Thyroid gland (tissue), 4 donors: ENCODE data around the gene TNRC18. TPM values are rescaled to one million over a fixed set of nuclear protein-coding genes. Genes with fewer than 3 reads are reported as not detected.

Experiments used
- DNase-seq, 2 donors: peaks; one replicate each; pipeline ENCODE4 v3.0.0-alpha.2; 2019
- H3K27ac ChIP-seq, 3 donors: fragments of 200-600 bp; sonication (generic); 1 replicate in 2 of 3; 2 replicates in 1 of 3; pipeline ENCODE4 v1.5.1; 2016 to 2019; ENCODE audit warnings: mild to moderate bottlenecking in 1 of 3, moderate library complexity in 1 of 3
- H3K27me3 ChIP-seq: fragments of 200-600 bp; sonication (generic); one replicate; pipeline ENCODE4 v1.5.1; 2019
- H3K36me3 ChIP-seq, 2 donors: fragments of 200-600 bp; sonication (generic); one replicate each; pipeline ENCODE4 v1.5.1; 2016 to 2019
- H3K4me1 ChIP-seq, 2 donors: fragments of 200-600 bp; sonication (generic); one replicate each; pipeline ENCODE4 v1.5.1; 2017 to 2019
- H3K4me3 ChIP-seq, 3 donors: fragments of 200-600 bp; sonication (generic); replicated peaks in 1 of 3; 1 replicate in 2 of 3; 2 replicates in 1 of 3; pipeline ENCODE4 v1.5.1; 2016; ENCODE audit warnings: mild to moderate bottlenecking in 1 of 3
- H3K9me3 ChIP-seq: fragments of 200-600 bp; sonication (generic); one replicate; pipeline ENCODE4 v1.5.1; 2017
- CTCF ChIP-seq, 6 experiments: fragments of 200-600 bp in 3 of 6; fragments of 450-650 bp in 3 of 6; sonication (generic) in 3 of 6; IDR thresholded peaks; one replicate each; pipeline ENCODE4 v1.5.1; 2016 to 2019; ENCODE audit warnings: antibody characterized with exemption in 6 of 6, mild to moderate bottlenecking in 2 of 6, inconsistent platforms in 1 of 6, moderate library complexity in 1 of 6
- POLR2A ChIP-seq, 2 donors: fragments of 450-650 bp; IDR thresholded peaks; one replicate each; pipeline ENCODE4 v1.6.1; 2017; ENCODE audit warnings: antibody characterized with exemption in 2 of 2, mild to moderate bottlenecking in 2 of 2, moderate library complexity in 1 of 2
- WGBS, 2 donors: methylation state at CpG; one replicate each; pipeline ENCODE4 v1.1.5; 2017; 5-methylcytosine and 5-hydroxymethylcytosine counted together
- intact Hi-C: fragments of 100-400 bp; cut with DNase I; formaldehyde crosslinking; loops from one replicate; pipeline ENCODE4 v1.15.1; 2023
- total RNA-seq, 4 donors: library from RNA; depleted of rRNA; stranded (reverse); fragments of >200 nt; gene quantifications; one replicate each; pipeline ENCODE4 v1.2.3, GENCODE V29; 2016

The TNRC18 gene
- total RNA-seq, 4 donors from 2014 or later, result 47.0 to 173 (median 94.8) TPM

GRCh38 chr7:5420067-5420880, 3.4 kb downstream of the TNRC18 start:
- H3K27me3 ChIP-seq, result no peaks in the 10 kb centered on the region
- 0 to 1% methylated on average over 29 to 30 of the region's 85 CpGs for WGBS, 2 donors
- peak overlapping the region; percentile 53 to 99 (median 69) for H3K4me3 ChIP-seq
- peak; percentile 45 to 50 for DNase-seq
- H3K36me3 ChIP-seq, result no peaks in the 10 kb centered on the region
- H3K9me3 ChIP-seq, result no peaks in the 10 kb centered on the region
- intact Hi-C loops, result no loop called here
- no peak for TF ChIP-seq POLR2A (IDR thresholded peaks at IDR 0.05)
- TF ChIP-seq CTCF (IDR thresholded peaks at IDR 0.05), result no peak
- H3K27ac ChIP-seq, result peak overlapping the region; percentile 98 to 100 (median 98)
- H3K4me1 ChIP-seq, result peaks cover 22 to 23% of the 10 kb centered on the region in 2 donors

GRCh38 chr7:5419539-5420066, 4.0 kb downstream of the TNRC18 start:
- Histone ChIP-seq H3K36me3 (no peaks in the 10 kb centered on the region), H3K4me1 (peaks cover 22 to 29% of the 10 kb centered on the region in 2 donors), H3K4me3 (peak overlapping the region; percentile 53 to 99 (median 69)), H3K27me3 (no peaks in the 10 kb centered on the region), H3K27ac (peak overlapping the region; percentile 98 to 100 (median 98)), H3K9me3 (no peaks in the 10 kb centered on the region)
- TF ChIP-seq POLR2A (IDR thresholded peaks at IDR 0.05) (no peak), CTCF (IDR thresholded peaks at IDR 0.05) (no peak)
- DNase-seq, result peak in 1 of 2 donors; percentile 42
- intact Hi-C loops, result no loop called here
- 0% methylated on average over 27 to 37 of the region's 40 CpGs for WGBS, 2 donors

GRCh38 chr7:5418285-5418582, 5.4 kb downstream of the TNRC18 start:
- Histone ChIP-seq H3K9me3 (no peaks in the 10 kb centered on the region), H3K36me3 (no peaks in the 10 kb centered on the region), H3K27ac (peak overlapping the region; percentile 98 to 100 (median 98)), H3K4me3 (peak overlapping the region in 1 of 3 donors; percentile 7), H3K4me1 (peaks cover 29 to 33% of the 10 kb centered on the region in 2 donors), H3K27me3 (no peaks in the 10 kb centered on the region)
- WGBS, 2 donors, result 10 to 23% methylated on average over 5 to 6 of the region's 6 CpGs
- intact Hi-C loops, result no loop called here
- no peak for DNase-seq
- no peak for TF ChIP-seq CTCF (IDR thresholded peaks at IDR 0.05)
- TF ChIP-seq POLR2A (IDR thresholded peaks at IDR 0.05), result no peak

- no peaks in the 10 kb centered on the region for H3K27me3 ChIP-seq
- no peaks in the 10 kb centered on the region for H3K36me3 ChIP-seq
- H3K4me1 ChIP-seq, result peaks cover 37 to 41% of the 10 kb centered on the region in 2 donors
- peak; percentile 50 to 61 for DNase-seq
- H3K27ac ChIP-seq, result peak overlapping the region; percentile 98 to 100 (median 98)
- 63 to 64% methylated on average over 15 of the region's 15 CpGs for WGBS, 2 donors
- H3K4me3 ChIP-seq, result no peak overlapping the region
- no peaks in the 10 kb centered on the region for H3K9me3 ChIP-seq
- TF ChIP-seq POLR2A (IDR thresholded peaks at IDR 0.05), result peak in 1 of 2 donors; percentile 17
- TF ChIP-seq CTCF (IDR thresholded peaks at IDR 0.05), result no peak
- intact Hi-C loops, result no loop called here
Measured at GRCh38 chr7:5417106-5418071, 6.2 kb downstream of the TNRC18 start.
